ENCODE data around the gene MT1B. TPM values are rescaled to one million over a fixed set of nuclear protein-coding genes. Genes with fewer than 3 reads are reported as not detected.
A peak's percentile ranks its signal among the peaks of the same experiment; 100 is the strongest.

MT1B gene
- total and polyA plus RNA-seq, 2 of the 13 experiments (the other 11 are each of a cell fraction or from before 2014, with no cell fraction given), result 0.89 TPM; not detected in 1

- no peak for TF ChIP-seq GMEB2 (CRISPR knock-in tag; IDR thresholded peaks at IDR 0.05; ENCODE audit: low read depth)
- peak; percentile 79 for TF ChIP-seq IKZF5 (CRISPR knock-in tag; IDR thresholded peaks at IDR 0.05)
- no peak; the same call in 1 of the 2 replicates for TF ChIP-seq CSRNP2 (CRISPR knock-in tag; conservative IDR thresholded peaks at IDR 0.05; ENCODE audit: low read depth)
- no peak for TF ChIP-seq ZNF577 (CRISPR knock-in tag; IDR thresholded peaks at IDR 0.05; ENCODE audit: borderline replicate concordance, low read depth)
- peak; percentile 73; the same call in 1 of the 2 replicates for TF ChIP-seq FOXO1 (CRISPR knock-in tag; IDR thresholded peaks at IDR 0.05)
- peak; percentile 91 for TF ChIP-seq SAP130 (CRISPR knock-in tag; IDR thresholded peaks at IDR 0.05; ENCODE audit: low read depth)
- no peak; the same call in 1 of the 2 replicates for TF ChIP-seq GATAD1 (CRISPR knock-in tag; IDR thresholded peaks at IDR 0.05)
- no peak for TF ChIP-seq ZBTB1 (CRISPR knock-in tag; IDR thresholded peaks at IDR 0.05; ENCODE audit: borderline replicate concordance)
- TF ChIP-seq PITX1 (CRISPR knock-in tag; IDR thresholded peaks at IDR 0.05), result no peak
- TF ChIP-seq KAT2B (IDR thresholded peaks at IDR 0.05; ENCODE audit: borderline replicate concordance, low read depth, low read length), result no peak
- no peak for TF ChIP-seq ZNF775 (CRISPR knock-in tag; IDR thresholded peaks at IDR 0.05; ENCODE audit: borderline replicate concordance)
- no peak for TF ChIP-seq ETS1 (CRISPR knock-in tag; IDR thresholded peaks at IDR 0.05)
- peak; percentile 82 for TF ChIP-seq CREB3 (CRISPR knock-in tag; IDR thresholded peaks at IDR 0.05)
- TF ChIP-seq BCL3 (CRISPR knock-in tag; IDR thresholded peaks at IDR 0.05), result peak; percentile 90; the same call in 1 of the 2 replicates
- peak; percentile 79 for TF ChIP-seq ZNF567 (CRISPR knock-in tag; IDR thresholded peaks at IDR 0.05; ENCODE audit: borderline replicate concordance)
- TF ChIP-seq ZNF430 (CRISPR knock-in tag; IDR thresholded peaks at IDR 0.05), result peak; percentile 88
These were observed 43.4 kb upstream of the MT1B start, which contains the start of gene MT2A (continued) for GRCh38 chr16:56608043-56608875.
